ENCODE data around the gene ANXA1.

DNA sequence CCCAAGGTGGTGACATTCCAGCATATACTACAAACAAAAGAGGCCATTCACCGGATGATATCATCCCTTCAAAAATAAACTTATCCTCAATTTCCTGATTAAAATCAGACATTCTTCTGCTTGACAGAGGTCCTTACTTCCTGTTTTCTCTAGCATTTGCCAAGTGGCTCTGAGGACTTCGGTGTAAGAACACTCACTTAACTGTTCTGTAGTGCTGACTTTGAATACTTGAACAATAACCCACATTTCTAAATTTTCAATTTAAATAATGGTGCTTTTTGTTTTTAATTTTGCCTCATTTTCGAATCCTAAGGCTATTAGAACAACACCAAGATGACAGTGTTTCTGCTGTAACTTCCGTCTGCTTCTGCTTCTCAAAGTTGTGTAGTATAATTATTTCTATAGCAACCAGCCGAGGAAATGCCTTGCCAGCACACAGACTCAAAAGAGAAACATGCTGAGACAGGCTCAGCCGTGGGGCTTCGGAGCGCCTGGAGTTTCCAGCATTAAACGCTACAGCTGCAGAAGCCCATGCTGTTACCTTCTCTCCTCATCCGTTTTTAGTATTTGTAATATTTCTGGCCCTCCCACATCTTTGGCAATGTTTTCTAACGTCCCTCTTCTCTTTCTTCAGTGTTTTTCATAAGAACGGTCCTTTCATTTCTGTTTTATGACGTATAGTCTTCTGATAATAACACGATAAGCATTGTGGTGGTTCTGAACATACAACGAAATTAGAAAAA lies 19.5 kb upstream of the ANXA1 start:
- TF ChIP-seq, protein P1, sequence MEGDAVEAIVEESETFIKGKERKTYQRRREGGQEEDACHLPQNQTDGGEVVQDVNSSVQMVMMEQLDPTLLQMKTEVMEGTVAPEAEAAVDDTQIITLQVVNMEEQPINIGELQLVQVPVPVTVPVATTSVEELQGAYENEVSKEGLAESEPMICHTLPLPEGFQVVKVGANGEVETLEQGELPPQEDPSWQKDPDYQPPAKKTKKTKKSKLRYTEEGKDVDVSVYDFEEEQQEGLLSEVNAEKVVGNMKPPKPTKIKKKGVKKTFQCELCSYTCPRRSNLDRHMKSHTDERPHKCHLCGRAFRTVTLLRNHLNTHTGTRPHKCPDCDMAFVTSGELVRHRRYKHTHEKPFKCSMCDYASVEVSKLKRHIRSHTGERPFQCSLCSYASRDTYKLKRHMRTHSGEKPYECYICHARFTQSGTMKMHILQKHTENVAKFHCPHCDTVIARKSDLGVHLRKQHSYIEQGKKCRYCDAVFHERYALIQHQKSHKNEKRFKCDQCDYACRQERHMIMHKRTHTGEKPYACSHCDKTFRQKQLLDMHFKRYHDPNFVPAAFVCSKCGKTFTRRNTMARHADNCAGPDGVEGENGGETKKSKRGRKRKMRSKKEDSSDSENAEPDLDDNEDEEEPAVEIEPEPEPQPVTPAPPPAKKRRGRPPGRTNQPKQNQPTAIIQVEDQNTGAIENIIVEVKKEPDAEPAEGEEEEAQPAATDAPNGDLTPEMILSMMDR (IDR thresholded peaks at IDR 0.05) = no peak
- TF ChIP-seq POLR2A (IDR thresholded peaks at IDR 0.05) = peak in 2 of 3 donors; percentile 45 to 60

Data from body of pancreas (tissue), 4 donors.